DND-41 (cell line): ENCODE measurements around the gene RAD9A.

ENCODE experiments used
- ATAC-seq: fragments of 200-7000 bp; cut with Tn5 transposase; 3 replicates; pipeline ENCODE4 v1.9.1; 2021; ENCODE audit warnings: low read depth; ENCODE audit not compliant: insufficient read depth
- DNase-seq: peaks from one replicate; pipeline ENCODE4 v3.0.0-alpha.2; 2020
- H2AFZ ChIP-seq: 2 replicates; pipeline ENCODE4 v1.6.0; 2012; ENCODE audit warnings: low read depth, low read length
- H3K27ac ChIP-seq: 2 replicates; pipeline ENCODE4 v1.5.1; 2012; ENCODE audit warnings: low read length, inconsistent platforms
- H3K27me3 ChIP-seq: fragments of 200-600 bp; sonication (generic); 2 replicates; pipeline ENCODE4 v1.6.0; 2012; ENCODE audit warnings: low read length, mild to moderate bottlenecking, inconsistent platforms; ENCODE audit not compliant: insufficient read depth, poor library complexity
- H3K36me3 ChIP-seq: 2 replicates; pipeline ENCODE4 v1.5.1; 2012; ENCODE audit warnings: low read length, inconsistent platforms; ENCODE audit not compliant: insufficient read depth
- H3K4me1 ChIP-seq: 2 replicates; pipeline ENCODE4 v1.5.1; 2012; ENCODE audit warnings: mild to moderate bottlenecking, low read length; ENCODE audit not compliant: insufficient read depth
- H3K4me2 ChIP-seq: 2 replicates; pipeline ENCODE4 v1.6.0; 2012; ENCODE audit warnings: mild to moderate bottlenecking, moderate library complexity, low read length, inconsistent platforms; ENCODE audit not compliant: insufficient read depth
- H3K4me3 ChIP-seq, 2 experiments: fragments of 200-600 bp in 1 of 2; shearing (Covaris generic) in 1 of 2; 2 replicates each; pipeline ENCODE4 v1.5.1; 2012 to 2016; ENCODE audit warnings: inconsistent platforms in 2 of 2, low read length in 2 of 2, mild to moderate bottlenecking in 2 of 2, low read depth in 1 of 2, moderate library complexity in 1 of 2
- H3K79me2 ChIP-seq: 2 replicates; pipeline ENCODE4 v1.6.0; 2012; ENCODE audit warnings: low read length, inconsistent platforms; ENCODE audit not compliant: insufficient read depth
- H3K9ac ChIP-seq: 2 replicates; pipeline ENCODE4 v1.6.0; 2012; ENCODE audit warnings: low read depth, mild to moderate bottlenecking, inconsistent platforms, low read length, moderate library complexity
- H3K9me3 ChIP-seq: 2 replicates; pipeline ENCODE4 v1.5.1; 2012; ENCODE audit warnings: low read length, moderate library complexity, mild to moderate bottlenecking, inconsistent platforms; ENCODE audit not compliant: insufficient read depth, severe bottlenecking
- H4K20me1 ChIP-seq: 2 replicates; pipeline ENCODE4 v1.6.0; 2012; ENCODE audit warnings: low read length; ENCODE audit not compliant: insufficient read depth
- EZH2 ChIP-seq: IDR thresholded peaks from 3 replicates; pipeline ENCODE4 v1.6.1; 2012; ENCODE audit warnings: borderline replicate concordance, low read depth, mild to moderate bottlenecking, moderate library complexity, low read length, inconsistent platforms; ENCODE audit not compliant: severe bottlenecking
- TF ChIP-seq, protein P1 (sequence below): IDR thresholded peaks from 2 replicates; pipeline ENCODE4 v1.5.1; 2012; ENCODE audit warnings: borderline replicate concordance, low read length, moderate library complexity, mild to moderate bottlenecking; ENCODE audit not compliant: poor library complexity, severe bottlenecking; ENCODE audit errors: extremely low read depth

RAD9A gene

DNA sequence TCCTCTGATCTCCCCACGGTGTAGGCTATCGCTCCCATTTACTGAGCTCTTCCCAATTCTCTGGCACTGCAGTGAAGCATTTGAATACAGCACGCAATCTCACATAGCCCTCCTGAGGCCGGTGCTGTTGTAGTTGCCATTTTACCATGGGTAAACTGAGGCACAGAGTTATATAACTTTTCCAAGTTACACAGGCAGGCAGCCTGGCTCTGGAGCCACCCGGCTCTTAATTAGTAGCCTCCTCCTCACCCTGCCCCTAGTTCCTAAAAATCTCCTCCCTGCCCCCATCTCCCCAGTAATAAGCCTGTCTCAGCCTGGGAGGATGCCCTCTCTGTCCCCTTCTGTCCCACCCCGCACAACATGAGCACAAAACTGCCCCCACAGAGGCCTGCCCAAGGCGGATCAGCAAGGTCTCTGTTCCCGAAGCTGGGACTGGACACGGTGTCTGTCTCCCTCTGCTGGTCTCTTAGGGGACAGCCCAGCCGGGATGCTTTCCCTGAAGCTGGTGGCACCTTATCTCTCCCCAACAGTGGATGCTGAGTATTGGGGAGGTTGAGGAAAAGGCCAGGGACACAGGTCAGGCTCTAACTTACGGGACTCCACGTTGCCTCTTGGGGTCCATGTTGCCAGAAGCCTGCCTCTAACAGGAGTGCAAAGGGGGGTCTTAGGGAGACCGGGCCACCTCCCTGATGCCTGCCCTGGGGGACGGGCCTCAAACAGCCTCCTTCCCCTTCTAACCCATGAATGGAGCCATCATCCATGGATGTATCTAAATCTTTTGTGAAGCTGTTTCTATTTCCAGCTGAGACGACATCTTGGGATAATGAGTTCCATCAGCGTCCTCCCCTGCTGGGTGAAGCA lies 9.3 kb upstream of the RAD9A start:
- no peak for TF ChIP-seq EZH2
- TF ChIP-seq, protein P1, sequence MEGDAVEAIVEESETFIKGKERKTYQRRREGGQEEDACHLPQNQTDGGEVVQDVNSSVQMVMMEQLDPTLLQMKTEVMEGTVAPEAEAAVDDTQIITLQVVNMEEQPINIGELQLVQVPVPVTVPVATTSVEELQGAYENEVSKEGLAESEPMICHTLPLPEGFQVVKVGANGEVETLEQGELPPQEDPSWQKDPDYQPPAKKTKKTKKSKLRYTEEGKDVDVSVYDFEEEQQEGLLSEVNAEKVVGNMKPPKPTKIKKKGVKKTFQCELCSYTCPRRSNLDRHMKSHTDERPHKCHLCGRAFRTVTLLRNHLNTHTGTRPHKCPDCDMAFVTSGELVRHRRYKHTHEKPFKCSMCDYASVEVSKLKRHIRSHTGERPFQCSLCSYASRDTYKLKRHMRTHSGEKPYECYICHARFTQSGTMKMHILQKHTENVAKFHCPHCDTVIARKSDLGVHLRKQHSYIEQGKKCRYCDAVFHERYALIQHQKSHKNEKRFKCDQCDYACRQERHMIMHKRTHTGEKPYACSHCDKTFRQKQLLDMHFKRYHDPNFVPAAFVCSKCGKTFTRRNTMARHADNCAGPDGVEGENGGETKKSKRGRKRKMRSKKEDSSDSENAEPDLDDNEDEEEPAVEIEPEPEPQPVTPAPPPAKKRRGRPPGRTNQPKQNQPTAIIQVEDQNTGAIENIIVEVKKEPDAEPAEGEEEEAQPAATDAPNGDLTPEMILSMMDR: peak; percentile 100
- H3K9me3 ChIP-seq: no peaks in the 10 kb centered on the region
- H3K36me3 ChIP-seq: no peaks in the 10 kb centered on the region
- H2AFZ ChIP-seq: no peak overlapping the region
- no peak overlapping the region for H3K4me3 ChIP-seq
- DNase-seq (peak; percentile 84), ATAC-seq (peak; percentile 96)
- no peaks in the 10 kb centered on the region for H3K27me3 ChIP-seq
- H4K20me1 ChIP-seq: no peaks in the 10 kb centered on the region
- peaks cover 3% of the 10 kb centered on the region; the same call in 1 of the 2 replicates for H3K4me1 ChIP-seq
- H3K4me2 ChIP-seq: no peak overlapping the region
- H3K9ac ChIP-seq: no peak overlapping the region
- H3K79me2 ChIP-seq: no peaks in the 10 kb centered on the region
- H3K27ac ChIP-seq: no peak overlapping the region

GRCh38 chr11:67384851-67385366 lies 6.9 kb upstream of the RAD9A start:
- DNase-seq (no peak), ATAC-seq (no peak)

GRCh38 chr11:67387069-67387468 lies 4.7 kb upstream of the RAD9A start:
- H3K27ac ChIP-seq: no peak overlapping the region
- H3K27me3 ChIP-seq: no peaks in the 10 kb centered on the region
- H3K9me3 ChIP-seq: no peaks in the 10 kb centered on the region
- H3K9ac ChIP-seq: no peak overlapping the region
- peaks cover 18% of the 10 kb centered on the region for H3K79me2 ChIP-seq
- H4K20me1 ChIP-seq: no peaks in the 10 kb centered on the region
- no peak overlapping the region for H3K4me3 ChIP-seq
- TF ChIP-seq EZH2: no peak
- TF ChIP-seq, protein P1: no peak
- no peak overlapping the region for H2AFZ ChIP-seq
- H3K4me1 ChIP-seq: peaks cover 19% of the 10 kb centered on the region
- no peak for DNase-seq
- no peak for ATAC-seq
- no peaks in the 10 kb centered on the region for H3K36me3 ChIP-seq
- H3K4me2 ChIP-seq: no peak overlapping the region

More at GRCh38 chr11:67384851-67385366, 6.9 kb upstream of the RAD9A start:
- H4K20me1 ChIP-seq: no peaks in the 10 kb centered on the region
- H3K4me3 ChIP-seq: no peak overlapping the region
- peaks cover 3% of the 10 kb centered on the region; the same call in 1 of the 2 replicates for H3K4me1 ChIP-seq
- no peak overlapping the region for H3K4me2 ChIP-seq
- H3K9ac ChIP-seq: no peak overlapping the region
- H3K27me3 ChIP-seq: no peaks in the 10 kb centered on the region
- no peak overlapping the region for H2AFZ ChIP-seq
- no peaks in the 10 kb centered on the region for H3K36me3 ChIP-seq
- H3K79me2 ChIP-seq: peaks cover 3% of the 10 kb centered on the region; the same call in 1 of the 2 replicates
- no peak for TF ChIP-seq EZH2
- TF ChIP-seq, protein P1: no peak
- no peaks in the 10 kb centered on the region for H3K9me3 ChIP-seq
- H3K27ac ChIP-seq: no peak overlapping the region
